ES-I3 (cell line): ENCODE measurements around the gene ITIH3.
A peak's percentile ranks its signal among the peaks of the same experiment; 100 is the strongest.

Experiments used
- H3K36me3 ChIP-seq: 2 replicates; pipeline ENCODE4 v1.6.1; 2013; ENCODE audit warnings: mild to moderate bottlenecking, low read length, control low read depth, moderate library complexity; ENCODE audit not compliant: insufficient read depth
- H3K4me1 ChIP-seq: 2 replicates; pipeline ENCODE4 v1.6.1; 2013; ENCODE audit warnings: mild to moderate bottlenecking, control low read depth, low read length; ENCODE audit not compliant: insufficient read depth
- H3K9ac ChIP-seq: 2 replicates; pipeline ENCODE4 v1.6.1; 2013; ENCODE audit warnings: low read depth, mild to moderate bottlenecking, low read length, moderate library complexity
- H3K9me3 ChIP-seq: 2 replicates; pipeline ENCODE4 v1.6.1; 2013; ENCODE audit warnings: mild to moderate bottlenecking, low read length, moderate library complexity; ENCODE audit not compliant: control insufficient read depth, insufficient read depth

The ITIH3 gene

GRCh38 chr3:52794612-52795099 is at the start of gene ITIH3:
Gene ITIH3, plus strand, starts transcription at chr3:52794796. Its CDS starts 8 bp downstream, at chr3:52794804.
- Histone ChIP-seq H3K4me1 (no peaks in the 10 kb centered on the region), H3K9me3 (no peaks in the 10 kb centered on the region), H3K36me3 (no peaks in the 10 kb centered on the region), H3K9ac (no peak within 1 kb of the TSS)

- no peaks in the 10 kb centered on the region for H3K9me3 ChIP-seq
- H3K36me3 ChIP-seq: peaks cover 7% of the 10 kb centered on the region; the same call in 1 of the 2 replicates
- H3K9ac ChIP-seq: no peak overlapping the region
- no peaks in the 10 kb centered on the region for H3K4me1 ChIP-seq
Observed at GRCh38 chr3:52752045-52752660, 42.4 kb upstream of the ITIH3 start.

GRCh38 chr3:52754373-52754772 is 40.2 kb upstream of the ITIH3 start:
- Histone ChIP-seq H3K36me3 (peaks cover 7% of the 10 kb centered on the region; the same call in 1 of the 2 replicates), H3K9ac (no peak overlapping the region), H3K4me1 (no peaks in the 10 kb centered on the region), H3K9me3 (no peaks in the 10 kb centered on the region)

GRCh38 chr3:52756141-52756540 is 38.5 kb upstream of the ITIH3 start:
- H3K36me3 ChIP-seq: peaks cover 7% of the 10 kb centered on the region; the same call in 1 of the 2 replicates

GRCh38 chr3:52763466-52763865 is 31.1 kb upstream of the ITIH3 start:
- H3K9ac ChIP-seq: no peak overlapping the region
- H3K36me3 ChIP-seq: peaks cover 11% of the 10 kb centered on the region

More at GRCh38 chr3:52756141-52756540, 38.5 kb upstream of the ITIH3 start:
- H3K4me1 ChIP-seq: no peaks in the 10 kb centered on the region
- H3K9ac ChIP-seq: no peak overlapping the region
- no peaks in the 10 kb centered on the region for H3K9me3 ChIP-seq

GRCh38 chr3:52769786-52770455 is 24.7 kb upstream of the ITIH3 start:
- H3K4me1 ChIP-seq: no peaks in the 10 kb centered on the region
- H3K9ac ChIP-seq: peak overlapping the region; percentile 74
- H3K36me3 ChIP-seq: peaks cover 10% of the 10 kb centered on the region
- H3K9me3 ChIP-seq: no peaks in the 10 kb centered on the region

More at GRCh38 chr3:52763466-52763865, 31.1 kb upstream of the ITIH3 start:
- Histone ChIP-seq H3K9me3 (no peaks in the 10 kb centered on the region), H3K4me1 (no peaks in the 10 kb centered on the region)

GRCh38 chr3:52770496-52771333 is 23.9 kb upstream of the ITIH3 start, which contains the start of gene NEK4:
Gene NEK4, minus strand, starts transcription at chr3:52770940. Its CDS starts 194 bp downstream, at chr3:52770746.
- peak within 1 kb of the TSS; percentile 74 for H3K9ac ChIP-seq
- H3K9me3 ChIP-seq: no peaks in the 10 kb centered on the region
- H3K36me3 ChIP-seq: peaks cover 9% of the 10 kb centered on the region
- no peaks in the 10 kb centered on the region for H3K4me1 ChIP-seq

- Histone ChIP-seq H3K36me3 (peaks cover 5% of the 10 kb centered on the region; the same call in 1 of the 2 replicates), H3K9ac (peak overlapping the region; percentile 74), H3K4me1 (no peaks in the 10 kb centered on the region), H3K9me3 (no peaks in the 10 kb centered on the region)
Observed at GRCh38 chr3:52771334-52771681, 23.3 kb upstream of the ITIH3 start.

GRCh38 chr3:52771702-52772101 is 22.9 kb upstream of the ITIH3 start:
- Histone ChIP-seq H3K9ac (no peak overlapping the region; the same call in 1 of the 2 replicates), H3K9me3 (no peaks in the 10 kb centered on the region), H3K4me1 (no peaks in the 10 kb centered on the region), H3K36me3 (peaks cover 5% of the 10 kb centered on the region; the same call in 1 of the 2 replicates)

- no peak overlapping the region for H3K9ac ChIP-seq
- peaks cover 1% of the 10 kb centered on the region; the same call in 1 of the 2 replicates for H3K36me3 ChIP-seq
- no peaks in the 10 kb centered on the region for H3K9me3 ChIP-seq
- no peaks in the 10 kb centered on the region for H3K4me1 ChIP-seq
Observed at GRCh38 chr3:52773361-52774065, 21.1 kb upstream of the ITIH3 start.

GRCh38 chr3:52774066-52774713 is 20.4 kb upstream of the ITIH3 start:
- no peak overlapping the region for H3K9ac ChIP-seq
- no peaks in the 10 kb centered on the region for H3K36me3 ChIP-seq
- H3K9me3 ChIP-seq: no peaks in the 10 kb centered on the region
- H3K4me1 ChIP-seq: no peaks in the 10 kb centered on the region

GRCh38 chr3:52774901-52775864 is 19.4 kb upstream of the ITIH3 start:
- Histone ChIP-seq H3K36me3 (no peaks in the 10 kb centered on the region), H3K9me3 (no peaks in the 10 kb centered on the region), H3K4me1 (no peaks in the 10 kb centered on the region), H3K9ac (no peak overlapping the region)

GRCh38 chr3:52775877-52776276 is 18.7 kb upstream of the ITIH3 start:
- Histone ChIP-seq H3K9me3 (no peaks in the 10 kb centered on the region), H3K9ac (no peak overlapping the region)

More at GRCh38 chr3:52775877-52776276, 18.7 kb upstream of the ITIH3 start:
- no peaks in the 10 kb centered on the region for H3K36me3 ChIP-seq
- no peaks in the 10 kb centered on the region for H3K4me1 ChIP-seq
